AG04449 (cell line): Measurements from ENCODE around the gene RBP4.

Experiments
- CTCF ChIA-PET: fragments of 350-600 bp; formaldehyde crosslinking; extraction: SDS; loops from one replicate; lab custom pipeline; 2021; ENCODE audit warnings: antibody characterized with exemption; lab: Yijun Ruan, JAX
- POLR2A ChIA-PET: fragments of 400-600, 350-600 bp; formaldehyde crosslinking; extraction: SDS; loops from one replicate; lab custom pipeline; 2020; ENCODE audit warnings: antibody characterized with exemption, inconsistent platforms; lab: Yijun Ruan, JAX
- DNase-seq: peaks from one replicate; pipeline ENCODE4 v3.0.0-alpha.2; 2010; ENCODE audit warnings: low read depth, low spot score
- H3K4me3 ChIP-seq: 2 replicates; pipeline ENCODE4 v1.5.1; 2011; ENCODE audit warnings: low read depth, mild to moderate bottlenecking, control low read depth, low read length
- CTCF ChIP-seq: IDR thresholded peaks from one replicate; pipeline ENCODE4 v1.5.1; 2011; ENCODE audit warnings: mild to moderate bottlenecking, moderate library complexity, low read length, control low read depth, inconsistent platforms; ENCODE audit not compliant: insufficient read depth; ENCODE audit errors: missing control alignments

RBP4 gene

GRCh38 chr10:93560541-93560940 lies 40.5 kb downstream of the RBP4 start:
- ChIA-PET CTCF (interaction anchor here (0.8 to 2.0 kb wide), 4 partner anchors 8 to 120 kb away, joined by 3 to 5 read pairs (median 4); no protein-coding TSS in a partner anchor), POLR2A (no interaction called here)

GRCh38 chr10:93559490-93559889 lies 41.5 kb downstream of the RBP4 start:
- ChIA-PET POLR2A (no interaction called here), CTCF (interaction anchor here (2.0 kb wide), 1 partner anchor 10 kb away, joined by 5 read pairs; no protein-coding TSS in a partner anchor)
- H3K4me3 ChIP-seq = no peak overlapping the region
- no peak for TF ChIP-seq CTCF
- DNase-seq = no peak

More at GRCh38 chr10:93560541-93560940, 40.5 kb downstream of the RBP4 start:
- no peak overlapping the region for H3K4me3 ChIP-seq
- no peak for TF ChIP-seq CTCF
- DNase-seq = no peak

DNA sequence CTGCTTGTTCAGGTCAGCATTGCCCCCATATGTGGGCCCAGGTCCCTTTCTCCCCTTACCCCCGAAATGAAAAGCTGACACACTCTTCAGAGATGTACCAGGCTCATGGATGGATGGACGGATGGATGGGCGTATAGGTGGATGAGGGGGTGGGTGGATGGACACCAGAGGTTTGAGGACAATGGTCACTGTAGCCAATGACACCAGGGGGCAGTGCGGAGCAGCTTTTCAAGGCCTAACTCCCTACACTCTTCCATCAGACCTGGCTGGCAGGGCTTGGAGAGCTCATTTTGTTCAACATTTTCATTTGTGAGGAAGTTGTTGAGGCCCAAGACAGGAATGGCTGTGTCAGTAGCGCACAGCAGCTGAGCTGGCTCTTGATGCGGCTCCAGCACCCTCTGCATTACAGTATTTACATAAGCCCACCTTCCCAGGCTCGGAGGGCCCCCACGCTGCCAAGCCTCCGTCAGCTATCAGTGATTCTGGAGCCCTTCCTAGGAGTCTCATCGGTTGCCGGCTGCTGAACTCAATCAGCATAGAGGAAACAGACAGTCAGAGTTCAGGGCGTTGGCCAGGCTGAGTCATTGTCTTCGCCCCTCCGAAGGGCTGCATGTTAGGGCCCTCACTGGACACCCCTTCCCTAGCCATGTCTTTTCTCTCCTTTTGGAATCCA lies 46.1 kb downstream of the RBP4 start:
- CTCF ChIA-PET = interaction anchor here (0.6 to 9.1 kb wide), 30 partner anchors 8 to 305 kb away, joined by 3 to 136 read pairs (median 4); partner anchors contain the start of gene FRA10AC1
- no peak for DNase-seq
- TF ChIP-seq CTCF = peak; percentile 80
- no peak overlapping the region for H3K4me3 ChIP-seq
- POLR2A ChIA-PET = interaction anchor here (0.6 kb wide), 1 partner anchor 147 kb away, joined by 4 read pairs; the partner anchor contains the start of gene FRA10AC1

GRCh38 chr10:93554316-93554663 lies 46.7 kb downstream of the RBP4 start:
- ChIA-PET CTCF (interaction anchor here (0.9 to 9.1 kb wide), 24 partner anchors 8 to 305 kb away, joined by 3 to 136 read pairs (median 4); partner anchors contain the start of gene FRA10AC1), POLR2A (no interaction called here)
- no peak for TF ChIP-seq CTCF
- no peak for DNase-seq
- H3K4me3 ChIP-seq = no peak overlapping the region

DNA sequence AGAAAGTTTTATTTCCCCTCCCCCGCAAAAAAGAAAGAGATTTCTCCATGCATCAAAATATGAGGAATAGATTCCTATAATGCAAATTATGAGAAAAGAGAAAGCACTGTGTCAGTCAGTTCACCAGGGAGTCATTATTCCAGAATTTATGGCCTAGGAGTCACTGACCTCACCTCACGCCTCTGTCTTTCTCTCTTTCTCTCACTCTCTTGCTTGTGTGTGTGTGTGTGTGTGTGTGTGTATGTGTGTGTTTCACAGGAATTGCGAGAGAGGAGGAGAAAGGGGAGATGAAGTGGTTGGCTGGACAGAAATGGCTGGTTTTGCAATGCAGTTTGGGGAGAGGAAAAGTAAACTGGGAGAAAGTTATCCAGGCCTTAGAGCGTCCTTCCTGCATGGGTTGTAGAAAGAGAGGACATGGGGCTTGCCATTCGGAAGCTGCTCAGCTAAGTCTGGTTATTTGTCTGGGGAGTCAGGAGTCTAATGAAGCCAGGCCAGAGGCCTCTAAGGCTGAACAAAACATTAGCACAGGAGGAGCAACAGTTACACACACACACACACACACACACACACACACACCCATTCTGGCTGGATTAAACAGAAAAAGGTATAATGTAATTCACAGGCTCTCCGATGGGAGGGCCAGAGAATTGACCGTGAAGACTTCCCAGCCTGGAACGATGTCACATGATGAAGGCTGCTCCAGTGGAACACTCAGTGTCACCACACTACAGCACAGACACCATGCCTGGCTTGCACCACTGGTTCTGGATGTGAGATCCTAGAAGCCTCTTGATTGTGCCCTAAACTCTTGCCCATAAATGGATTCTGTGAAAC lies 47.3 kb downstream of the RBP4 start:
- CTCF ChIA-PET = interaction anchor here (0.6 to 9.1 kb wide), 21 partner anchors 8 to 676 kb away, joined by 3 to 136 read pairs (median 6); no protein-coding TSS in a partner anchor
- H3K4me3 ChIP-seq = no peak overlapping the region
- TF ChIP-seq CTCF = no peak
- DNase-seq = no peak
- POLR2A ChIA-PET = no interaction called here

DNA sequence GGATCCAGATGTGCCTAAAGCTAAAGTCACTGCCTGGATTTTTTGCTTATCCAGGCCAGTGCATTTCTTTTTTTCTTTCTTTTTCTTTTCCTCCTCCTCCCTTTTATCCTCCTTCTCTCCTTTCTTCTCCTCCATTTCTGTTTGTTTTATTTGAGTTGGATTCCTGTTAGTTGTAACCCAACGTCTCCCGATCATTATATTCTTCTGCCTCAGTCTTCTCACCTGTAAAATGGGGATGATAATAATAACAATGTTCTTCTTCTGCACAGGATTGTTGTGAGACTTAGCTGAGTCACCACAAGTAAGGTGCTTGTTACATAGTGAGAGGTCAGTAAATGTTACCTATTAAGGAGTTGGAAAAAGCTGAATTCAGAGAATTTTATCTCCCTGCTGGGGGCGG lies 48.3 kb downstream of the RBP4 start:
- no peak for DNase-seq
- no peak for TF ChIP-seq CTCF
- ChIA-PET POLR2A (no interaction called here), CTCF (interaction anchor here (1.4 to 9.1 kb wide), 5 partner anchors 10 to 305 kb away, joined by 4 to 136 read pairs (median 16); no protein-coding TSS in a partner anchor)
- no peak overlapping the region for H3K4me3 ChIP-seq
